Measurements from ENCODE around the gene TSPO2.

DNA sequence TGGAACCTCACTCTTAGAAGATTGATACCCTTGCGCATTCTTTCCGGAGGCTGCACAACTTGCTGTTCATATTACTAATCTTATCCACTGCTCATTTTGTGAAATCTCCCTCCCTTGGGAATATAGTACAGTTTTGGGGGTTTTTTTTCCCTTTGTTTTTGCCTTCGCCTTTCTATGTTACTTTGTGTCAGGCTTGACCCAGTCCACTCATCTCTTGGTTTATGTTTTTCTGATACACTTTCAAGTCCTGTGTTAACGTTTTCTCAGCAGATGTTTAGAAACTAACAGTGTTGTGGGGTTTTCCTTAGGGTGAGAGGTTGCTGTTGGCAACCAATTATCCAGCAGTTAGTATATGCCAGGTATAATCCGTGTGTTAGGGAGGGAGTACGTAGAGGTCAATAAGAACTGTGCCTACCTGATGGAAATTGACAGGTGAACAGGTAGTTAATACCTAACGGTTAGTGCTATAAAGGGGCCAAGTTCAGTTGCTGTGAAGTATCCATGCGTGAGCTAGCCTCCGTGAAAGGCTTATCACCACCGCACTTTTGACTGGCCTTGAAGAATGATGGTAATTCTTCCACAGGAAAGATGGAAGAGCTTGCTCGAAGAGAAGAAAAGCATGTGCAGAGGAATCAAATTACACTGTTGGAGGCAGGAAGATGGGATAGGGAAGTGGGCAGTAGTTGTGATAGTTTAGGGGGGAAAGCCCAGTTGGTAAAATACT lies 31.9 kb downstream of the TSPO2 start:
- TF ChIP-seq EZH2 (IDR thresholded peaks at IDR 0.05; ENCODE audit: borderline replicate concordance, low read length) = no peak
- TF ChIP-seq, protein P1, sequence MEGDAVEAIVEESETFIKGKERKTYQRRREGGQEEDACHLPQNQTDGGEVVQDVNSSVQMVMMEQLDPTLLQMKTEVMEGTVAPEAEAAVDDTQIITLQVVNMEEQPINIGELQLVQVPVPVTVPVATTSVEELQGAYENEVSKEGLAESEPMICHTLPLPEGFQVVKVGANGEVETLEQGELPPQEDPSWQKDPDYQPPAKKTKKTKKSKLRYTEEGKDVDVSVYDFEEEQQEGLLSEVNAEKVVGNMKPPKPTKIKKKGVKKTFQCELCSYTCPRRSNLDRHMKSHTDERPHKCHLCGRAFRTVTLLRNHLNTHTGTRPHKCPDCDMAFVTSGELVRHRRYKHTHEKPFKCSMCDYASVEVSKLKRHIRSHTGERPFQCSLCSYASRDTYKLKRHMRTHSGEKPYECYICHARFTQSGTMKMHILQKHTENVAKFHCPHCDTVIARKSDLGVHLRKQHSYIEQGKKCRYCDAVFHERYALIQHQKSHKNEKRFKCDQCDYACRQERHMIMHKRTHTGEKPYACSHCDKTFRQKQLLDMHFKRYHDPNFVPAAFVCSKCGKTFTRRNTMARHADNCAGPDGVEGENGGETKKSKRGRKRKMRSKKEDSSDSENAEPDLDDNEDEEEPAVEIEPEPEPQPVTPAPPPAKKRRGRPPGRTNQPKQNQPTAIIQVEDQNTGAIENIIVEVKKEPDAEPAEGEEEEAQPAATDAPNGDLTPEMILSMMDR (IDR thresholded peaks at IDR 0.05; ENCODE audit: low read length) = no peak
